HCT116 (cell line): Measurements from ENCODE around the gene U2AF2.

Source experiments
- ATF3 ChIP-seq: IDR thresholded peaks from 2 replicates; pipeline ENCODE4 v1.6.1; 2012
- EZH2 ChIP-seq: fragments of 200-600 bp; sonication (generic); IDR thresholded peaks from 2 replicates; pipeline ENCODE4 v1.6.1; 2017; ENCODE audit warnings: antibody characterized with exemption, mixed run types
- RAD21 ChIP-seq: IDR thresholded peaks from 2 replicates; pipeline ENCODE4 v1.6.1; 2012; ENCODE audit warnings: low read depth, mild to moderate bottlenecking
- ZNF274 ChIP-seq: fragments of 200-500 bp; sonication (Bioruptor generic); IDR thresholded peaks from 2 replicates; pipeline ENCODE4 v1.6.1; 2014; ENCODE audit warnings: mild to moderate bottlenecking, low read depth, low read length, inconsistent platforms
- TF ChIP-seq, protein P1 (sequence below): IDR thresholded peaks from 2 replicates; pipeline ENCODE4 v1.6.1; 2012; ENCODE audit warnings: low read depth
- TF ChIP-seq, protein P2 (sequence below): IDR thresholded peaks from 2 replicates; pipeline ENCODE4 v1.6.1; 2012
- TF ChIP-seq, protein P3 (sequence below), 3 experiments: fragments of 200-600 bp in 1 of 3; sonication (generic) in 1 of 3; IDR thresholded peaks in 2 of 3; conservative IDR thresholded peaks in 1 of 3; 2 replicates each; pipeline ENCODE4 v1.5.1; 2012 to 2017; ENCODE audit warnings: low read depth in 2 of 3, low read length in 2 of 3, antibody characterized with exemption in 1 of 3, borderline replicate concordance in 1 of 3, control low read depth in 1 of 3, mild to moderate bottlenecking in 1 of 3, mixed read lengths in 1 of 3, mixed run types in 1 of 3, moderate library complexity in 1 of 3; ENCODE audit not compliant: insufficient read depth in 1 of 3

GRCh38 chr19:55605637-55606470, 49.0 kb upstream of the U2AF2 start, which contains the start of gene ZNF865:
- TF ChIP-seq, protein P1, sequence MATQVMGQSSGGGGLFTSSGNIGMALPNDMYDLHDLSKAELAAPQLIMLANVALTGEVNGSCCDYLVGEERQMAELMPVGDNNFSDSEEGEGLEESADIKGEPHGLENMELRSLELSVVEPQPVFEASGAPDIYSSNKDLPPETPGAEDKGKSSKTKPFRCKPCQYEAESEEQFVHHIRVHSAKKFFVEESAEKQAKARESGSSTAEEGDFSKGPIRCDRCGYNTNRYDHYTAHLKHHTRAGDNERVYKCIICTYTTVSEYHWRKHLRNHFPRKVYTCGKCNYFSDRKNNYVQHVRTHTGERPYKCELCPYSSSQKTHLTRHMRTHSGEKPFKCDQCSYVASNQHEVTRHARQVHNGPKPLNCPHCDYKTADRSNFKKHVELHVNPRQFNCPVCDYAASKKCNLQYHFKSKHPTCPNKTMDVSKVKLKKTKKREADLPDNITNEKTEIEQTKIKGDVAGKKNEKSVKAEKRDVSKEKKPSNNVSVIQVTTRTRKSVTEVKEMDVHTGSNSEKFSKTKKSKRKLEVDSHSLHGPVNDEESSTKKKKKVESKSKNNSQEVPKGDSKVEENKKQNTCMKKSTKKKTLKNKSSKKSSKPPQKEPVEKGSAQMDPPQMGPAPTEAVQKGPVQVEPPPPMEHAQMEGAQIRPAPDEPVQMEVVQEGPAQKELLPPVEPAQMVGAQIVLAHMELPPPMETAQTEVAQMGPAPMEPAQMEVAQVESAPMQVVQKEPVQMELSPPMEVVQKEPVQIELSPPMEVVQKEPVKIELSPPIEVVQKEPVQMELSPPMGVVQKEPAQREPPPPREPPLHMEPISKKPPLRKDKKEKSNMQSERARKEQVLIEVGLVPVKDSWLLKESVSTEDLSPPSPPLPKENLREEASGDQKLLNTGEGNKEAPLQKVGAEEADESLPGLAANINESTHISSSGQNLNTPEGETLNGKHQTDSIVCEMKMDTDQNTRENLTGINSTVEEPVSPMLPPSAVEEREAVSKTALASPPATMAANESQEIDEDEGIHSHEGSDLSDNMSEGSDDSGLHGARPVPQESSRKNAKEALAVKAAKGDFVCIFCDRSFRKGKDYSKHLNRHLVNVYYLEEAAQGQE: no peak
- TF ChIP-seq RAD21 (peak; percentile 87), ATF3 (no peak), ZNF274 (no peak), EZH2 (no peak)
- TF ChIP-seq, protein P2, sequence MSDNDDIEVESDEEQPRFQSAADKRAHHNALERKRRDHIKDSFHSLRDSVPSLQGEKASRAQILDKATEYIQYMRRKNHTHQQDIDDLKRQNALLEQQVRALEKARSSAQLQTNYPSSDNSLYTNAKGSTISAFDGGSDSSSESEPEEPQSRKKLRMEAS: no peak
- TF ChIP-seq, protein P3, sequence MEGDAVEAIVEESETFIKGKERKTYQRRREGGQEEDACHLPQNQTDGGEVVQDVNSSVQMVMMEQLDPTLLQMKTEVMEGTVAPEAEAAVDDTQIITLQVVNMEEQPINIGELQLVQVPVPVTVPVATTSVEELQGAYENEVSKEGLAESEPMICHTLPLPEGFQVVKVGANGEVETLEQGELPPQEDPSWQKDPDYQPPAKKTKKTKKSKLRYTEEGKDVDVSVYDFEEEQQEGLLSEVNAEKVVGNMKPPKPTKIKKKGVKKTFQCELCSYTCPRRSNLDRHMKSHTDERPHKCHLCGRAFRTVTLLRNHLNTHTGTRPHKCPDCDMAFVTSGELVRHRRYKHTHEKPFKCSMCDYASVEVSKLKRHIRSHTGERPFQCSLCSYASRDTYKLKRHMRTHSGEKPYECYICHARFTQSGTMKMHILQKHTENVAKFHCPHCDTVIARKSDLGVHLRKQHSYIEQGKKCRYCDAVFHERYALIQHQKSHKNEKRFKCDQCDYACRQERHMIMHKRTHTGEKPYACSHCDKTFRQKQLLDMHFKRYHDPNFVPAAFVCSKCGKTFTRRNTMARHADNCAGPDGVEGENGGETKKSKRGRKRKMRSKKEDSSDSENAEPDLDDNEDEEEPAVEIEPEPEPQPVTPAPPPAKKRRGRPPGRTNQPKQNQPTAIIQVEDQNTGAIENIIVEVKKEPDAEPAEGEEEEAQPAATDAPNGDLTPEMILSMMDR (IDR thresholded peaks at IDR 0.05 in 2 of 3, conservative IDR thresholded peaks at IDR 0.05 in 1 of 3; ENCODE audit: borderline replicate concordance in 1 of 3, insufficient read depth in 1 of 3, low read depth in 2 of 3, low read length in 2 of 3): peak in 2 of 3 experiments; percentile 76 to 77; a peak in 5 of 6 replicates
